ENCODE results near the gene SLCO1A2. TPM values are rescaled to one million over a fixed set of nuclear protein-coding genes. Genes with fewer than 3 reads are reported as not detected.

SLCO1A2 gene
- total and polyA plus RNA-seq, 2 of the 4 experiments (the other 2 are of a cell fraction), result not detected

- Histone ChIP-seq H2BK120ac (ENCODE audit: low read depth, low read length) (no peak overlapping the region), H4K91ac (ENCODE audit: insufficient read depth, low read depth, low read length) (no peak overlapping the region), H2BK15ac (ENCODE audit: low read depth, low read length) (no peak overlapping the region), H2AK5ac (ENCODE audit: low read depth, low read length) (no peak overlapping the region), H2AFZ (replicated peaks; ENCODE audit: low read length, poor library complexity) (no peak overlapping the region), H3K56ac (ENCODE audit: extremely low read depth, insufficient read depth, low read length) (no peak overlapping the region), H2BK5ac (ENCODE audit: low read depth, low read length, poor library complexity, severe bottlenecking) (no peak overlapping the region), H3K4ac (ENCODE audit: low read depth, low read length) (no peak overlapping the region), H4K8ac (ENCODE audit: low read depth in 2 of 2, low read length in 2 of 2) (no peak overlapping the region), H4K20me1 (ENCODE audit: insufficient read depth, low read length) (no peaks in the 10 kb centered on the region), H3K79me1 (ENCODE audit: low read depth in 1 of 2, low read length in 2 of 2) (no peaks in the 10 kb centered on the region), H3K9me1 (ENCODE audit: insufficient read depth, low read length) (no peaks in the 10 kb centered on the region), H3K9ac (ENCODE audit: low read depth, low read length) (no peak overlapping the region), H3K9me3 (ENCODE audit: control insufficient read depth, insufficient read depth, low read length) (peaks cover 5% of the 10 kb centered on the region; the same call in 1 of the 2 replicates), H3K36me3 (ENCODE audit: control insufficient read depth, insufficient read depth, low read length) (no peaks in the 10 kb centered on the region), H3K18ac (ENCODE audit: low read depth, low read length) (no peak overlapping the region), H2AK9ac (replicated peaks; ENCODE audit: low read depth, low read length, poor library complexity) (no peak overlapping the region), H3K23ac (ENCODE audit: low read depth, low read length) (no peak overlapping the region), H3K4me2 (ENCODE audit: low read depth, low read length) (no peak overlapping the region), H3K27me3 (ENCODE audit: control insufficient read depth, insufficient read depth, low read length) (no peaks in the 10 kb centered on the region), H4K5ac (ENCODE audit: low read depth, low read length) (no peak overlapping the region), H3K14ac (replicated peaks; ENCODE audit: low read depth, low read length) (no peak overlapping the region), H2BK20ac (ENCODE audit: low read depth, low read length) (no peak overlapping the region), H3K4me3 (ENCODE audit: insufficient read depth, low read depth, low read length) (no peak overlapping the region), H3K4me1 (ENCODE audit: control insufficient read depth, insufficient read depth, low read length) (no peaks in the 10 kb centered on the region), H3K27ac (ENCODE audit: insufficient read depth, low read length) (no peak overlapping the region)
- no TSS peak for BruUV-seq (replicated peaks)
- ATAC-seq (ENCODE audit: low read depth), result no peak
- no peak for TF ChIP-seq POLR2A (IDR thresholded peaks at IDR 0.05; ENCODE audit: low read depth, low read length)
- TF ChIP-seq CEBPB (IDR thresholded peaks at IDR 0.05; ENCODE audit: low read depth, low read length), result no peak
- TF ChIP-seq, protein P1, sequence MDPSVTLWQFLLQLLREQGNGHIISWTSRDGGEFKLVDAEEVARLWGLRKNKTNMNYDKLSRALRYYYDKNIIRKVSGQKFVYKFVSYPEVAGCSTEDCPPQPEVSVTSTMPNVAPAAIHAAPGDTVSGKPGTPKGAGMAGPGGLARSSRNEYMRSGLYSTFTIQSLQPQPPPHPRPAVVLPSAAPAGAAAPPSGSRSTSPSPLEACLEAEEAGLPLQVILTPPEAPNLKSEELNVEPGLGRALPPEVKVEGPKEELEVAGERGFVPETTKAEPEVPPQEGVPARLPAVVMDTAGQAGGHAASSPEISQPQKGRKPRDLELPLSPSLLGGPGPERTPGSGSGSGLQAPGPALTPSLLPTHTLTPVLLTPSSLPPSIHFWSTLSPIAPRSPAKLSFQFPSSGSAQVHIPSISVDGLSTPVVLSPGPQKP (IDR thresholded peaks at IDR 0.05; ENCODE audit: borderline replicate concordance, low read depth, low read length), result no peak
- TF ChIP-seq SMC3 (IDR thresholded peaks at IDR 0.05; ENCODE audit: low read depth, low read length), result no peak
- no peak for TF ChIP-seq MAZ (IDR thresholded peaks at IDR 0.05; ENCODE audit: borderline replicate concordance, low read depth, low read length)
- no peak for TF ChIP-seq CHD1 (IDR thresholded peaks at IDR 0.05; ENCODE audit: low read depth, low read length)
- no peak for TF ChIP-seq RFX5 (IDR thresholded peaks at IDR 0.05; ENCODE audit: low read depth, low read length)
- TF ChIP-seq FOS (IDR thresholded peaks at IDR 0.05; ENCODE audit: low read depth, low read length), result no peak
- no peak for TF ChIP-seq USF2 (IDR thresholded peaks at IDR 0.05; ENCODE audit: low read depth, low read length)
- no peak for TF ChIP-seq MXI1 (IDR thresholded peaks at IDR 0.05; ENCODE audit: borderline replicate concordance, low read depth, low read length)
- no peak for TF ChIP-seq RCOR1 (IDR thresholded peaks at IDR 0.05; ENCODE audit: insufficient replicate concordance, low read length)
- TF ChIP-seq RAD21 (IDR thresholded peaks at IDR 0.05; ENCODE audit: low read length), result no peak
- TF ChIP-seq MAFK (IDR thresholded peaks at IDR 0.05; ENCODE audit: low read depth, low read length), result no peak
- TF ChIP-seq BHLHE40 (IDR thresholded peaks at IDR 0.05; ENCODE audit: low read depth, low read length), result no peak
- dilution Hi-C loops (cut with HindIII; ENCODE audit: low sequenced_read_pairs, unreplicated experiment) (no loop called here), in situ Hi-C loops (cut with MboI; ENCODE audit: low sequenced_read_pairs) (no loop called here), intact Hi-C loops (cut with micrococcal nuclease) (no loop called here)
- CTCF ChIA-PET, result no interaction called here
- POLR2A ChIA-PET (ENCODE audit: unreplicated experiment), result no interaction called here
- no peak for DNase-seq
- no CpG with 5 or more reads among the region's 4 CpGs for WGBS, 2 experiments (ENCODE audit: extremely low coverage in 2 of 2, insufficient read length in 1 of 2)
These were observed 94.9 kb downstream of the SLCO1A2 start for GRCh38 chr12:21239866-21240265.
